NOMO-1 treated with DMSO at 0.1 percent for 48 hours (cell line): ENCODE results near the gene HPSE2.

Experiments used
- DNase-seq: peaks from one replicate; lab custom pipeline; 2025; ENCODE audit not compliant: unreplicated experiment; lab: John Stamatoyannopoulos, UW

The HPSE2 gene

GRCh38 chr10:98418665-98419468 is 816.8 kb downstream of the HPSE2 start:
- no peak for DNase-seq

- DNase-seq, result no peak
These were observed 817.5 kb downstream of the HPSE2 start for GRCh38 chr10:98417973-98418664.

GRCh38 chr10:98417481-98417959 is 818.1 kb downstream of the HPSE2 start:
- no peak for DNase-seq

GRCh38 chr10:98416606-98417388 is 818.9 kb downstream of the HPSE2 start:
- DNase-seq, result no peak

GRCh38 chr10:98415731-98416119 is 819.9 kb downstream of the HPSE2 start:
- DNase-seq, result no peak

GRCh38 chr10:98414932-98415730 is 820.5 kb downstream of the HPSE2 start, which contains the start of gene PYROXD2:
Gene PYROXD2, minus strand, starts transcription at chr10:98415182. Its CDS starts 47 bp downstream, at chr10:98415135.
- no peak for DNase-seq

GRCh38 chr10:98414578-98414931 is 821.1 kb downstream of the HPSE2 start:
- no peak for DNase-seq

GRCh38 chr10:98411768-98412167 is 823.9 kb downstream of the HPSE2 start:
- DNase-seq, result no peak

- DNase-seq, result no peak
These were observed 824.5 kb downstream of the HPSE2 start for GRCh38 chr10:98411166-98411565.

- DNase-seq, result no peak
These were observed 824.9 kb downstream of the HPSE2 start for GRCh38 chr10:98410759-98411158.

- DNase-seq, result no peak
These were observed 825.4 kb downstream of the HPSE2 start for GRCh38 chr10:98410135-98410743.

GRCh38 chr10:98408799-98409198 is 826.9 kb downstream of the HPSE2 start:
- no peak for DNase-seq

GRCh38 chr10:98407744-98408241 is 827.9 kb downstream of the HPSE2 start:
- no peak for DNase-seq
